ENCODE measurements around the gene MICU2.

DNA sequence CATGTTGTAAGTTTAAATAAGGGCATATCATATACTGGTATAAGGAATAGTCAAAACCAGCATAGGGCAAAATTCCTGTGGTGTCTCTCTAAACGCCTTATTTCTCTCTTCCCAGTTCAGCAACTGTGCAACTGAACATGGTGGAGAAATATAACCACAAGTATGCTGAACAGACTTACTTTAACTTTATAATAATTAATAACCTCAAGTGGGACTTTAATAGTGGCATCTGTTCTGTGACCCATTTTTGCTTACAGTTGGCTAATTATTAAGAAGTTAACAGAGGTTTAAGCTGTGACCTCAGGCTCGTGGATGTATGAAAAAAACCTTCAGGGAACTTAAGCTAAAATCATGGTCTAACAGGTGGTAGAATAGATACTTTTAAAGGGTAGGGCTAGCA, 54.3 kb downstream of the MICU2 start:
- TF ChIP-seq, protein P1, sequence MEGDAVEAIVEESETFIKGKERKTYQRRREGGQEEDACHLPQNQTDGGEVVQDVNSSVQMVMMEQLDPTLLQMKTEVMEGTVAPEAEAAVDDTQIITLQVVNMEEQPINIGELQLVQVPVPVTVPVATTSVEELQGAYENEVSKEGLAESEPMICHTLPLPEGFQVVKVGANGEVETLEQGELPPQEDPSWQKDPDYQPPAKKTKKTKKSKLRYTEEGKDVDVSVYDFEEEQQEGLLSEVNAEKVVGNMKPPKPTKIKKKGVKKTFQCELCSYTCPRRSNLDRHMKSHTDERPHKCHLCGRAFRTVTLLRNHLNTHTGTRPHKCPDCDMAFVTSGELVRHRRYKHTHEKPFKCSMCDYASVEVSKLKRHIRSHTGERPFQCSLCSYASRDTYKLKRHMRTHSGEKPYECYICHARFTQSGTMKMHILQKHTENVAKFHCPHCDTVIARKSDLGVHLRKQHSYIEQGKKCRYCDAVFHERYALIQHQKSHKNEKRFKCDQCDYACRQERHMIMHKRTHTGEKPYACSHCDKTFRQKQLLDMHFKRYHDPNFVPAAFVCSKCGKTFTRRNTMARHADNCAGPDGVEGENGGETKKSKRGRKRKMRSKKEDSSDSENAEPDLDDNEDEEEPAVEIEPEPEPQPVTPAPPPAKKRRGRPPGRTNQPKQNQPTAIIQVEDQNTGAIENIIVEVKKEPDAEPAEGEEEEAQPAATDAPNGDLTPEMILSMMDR (IDR thresholded peaks at IDR 0.05; ENCODE audit: low read depth, low read length), result no peak
- TF ChIP-seq EZH2phosphoT487 (IDR thresholded peaks at IDR 0.05; ENCODE audit: low read depth), result no peak
